Measurements from ENCODE around the gene EIF5.

The EIF5 gene

GRCh38 chr14:103311171-103311997, 22.7 kb upstream of the EIF5 start:
- DNase-seq, result no peak

GRCh38 chr14:103312006-103312635, 21.9 kb upstream of the EIF5 start:
- DNase-seq, result no peak

DNA sequence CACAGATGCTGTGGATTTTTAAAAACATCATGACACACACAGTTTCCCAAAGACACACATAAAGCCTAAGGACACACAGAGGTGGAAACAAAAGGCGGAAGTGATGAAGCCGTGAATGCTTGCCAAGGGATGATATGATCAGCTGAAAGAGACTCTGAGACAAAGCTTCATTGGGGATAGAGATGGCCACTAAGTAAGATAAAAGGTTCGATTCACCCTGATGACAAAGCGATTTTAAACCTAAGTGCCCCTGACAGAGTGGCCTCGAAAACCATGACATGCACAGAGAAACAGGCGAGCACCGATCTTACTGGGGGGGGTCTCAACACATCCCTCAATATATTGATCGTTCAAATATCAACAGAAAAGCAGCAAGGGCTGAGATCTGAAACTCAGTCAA, 20.3 kb upstream of the EIF5 start:
- DNase-seq, result peak; percentile 84

DNA sequence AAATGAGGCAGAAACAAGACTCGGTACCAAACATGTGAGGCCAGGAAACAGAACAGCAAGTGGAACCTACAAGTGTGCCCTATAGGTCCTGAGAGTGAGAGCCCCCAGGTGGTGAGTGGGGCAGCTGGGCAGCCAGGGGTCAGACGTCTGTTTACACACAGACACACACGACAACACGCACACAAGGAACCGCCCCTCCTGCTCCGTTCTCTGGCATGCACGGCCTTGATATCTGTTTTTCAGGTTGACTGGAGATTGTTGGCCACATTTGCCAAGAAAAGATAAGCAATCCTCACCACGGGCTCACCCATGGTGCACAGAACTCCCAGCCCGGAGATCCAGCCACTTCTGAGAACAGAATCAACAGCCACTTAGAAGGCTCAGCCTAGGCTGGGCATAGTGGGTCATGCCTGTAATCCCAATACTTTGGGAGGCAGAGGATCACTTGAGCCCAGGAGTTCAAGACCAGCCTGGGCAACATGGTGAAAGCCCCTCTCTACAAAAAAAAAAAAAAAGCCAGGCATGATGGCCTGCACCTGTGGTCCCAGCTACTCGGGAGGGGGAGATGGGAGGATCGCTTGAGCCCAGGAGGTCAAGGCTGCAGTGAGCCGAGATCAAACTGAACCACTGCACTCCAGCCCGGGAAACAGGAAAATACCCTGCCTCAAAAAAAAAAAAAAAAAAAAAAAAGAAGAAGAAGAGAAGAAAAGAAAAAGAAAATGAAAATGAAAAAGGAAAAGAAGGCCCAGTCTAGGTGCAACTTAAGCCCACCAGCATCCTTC, 19.4 kb upstream of the EIF5 start:
- DNase-seq, result peak; percentile 98

- DNase-seq, result peak; percentile 49
Observed at GRCh38 chr14:103315351-103315911, 18.6 kb upstream of the EIF5 start.

DNA sequence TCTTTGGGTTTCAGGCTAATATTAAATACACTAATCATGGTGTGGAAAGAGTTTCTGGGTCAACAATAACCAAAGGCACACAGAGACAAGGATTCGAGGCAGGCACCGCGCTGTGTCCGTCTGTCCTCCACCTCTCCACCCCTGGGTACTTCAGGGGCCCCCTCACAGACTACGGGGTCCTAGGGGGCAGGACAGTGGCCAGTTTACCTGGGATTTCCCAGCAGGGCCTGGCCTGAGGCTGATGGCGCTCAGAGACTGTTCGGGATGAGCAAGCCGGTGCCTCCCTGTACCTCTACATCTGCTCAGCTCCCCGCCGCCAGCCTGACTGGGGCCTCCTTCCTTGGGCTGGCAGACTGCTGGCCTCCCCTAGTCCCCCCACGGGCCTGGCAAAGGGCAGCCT, 18.1 kb upstream of the EIF5 start:
- no peak for DNase-seq

- peak; percentile 52 for DNase-seq
Observed at GRCh38 chr14:103316721-103317121, 17.3 kb upstream of the EIF5 start.

GRCh38 chr14:103317251-103317650, 16.8 kb upstream of the EIF5 start:
- peak; percentile 59 for DNase-seq

DNA sequence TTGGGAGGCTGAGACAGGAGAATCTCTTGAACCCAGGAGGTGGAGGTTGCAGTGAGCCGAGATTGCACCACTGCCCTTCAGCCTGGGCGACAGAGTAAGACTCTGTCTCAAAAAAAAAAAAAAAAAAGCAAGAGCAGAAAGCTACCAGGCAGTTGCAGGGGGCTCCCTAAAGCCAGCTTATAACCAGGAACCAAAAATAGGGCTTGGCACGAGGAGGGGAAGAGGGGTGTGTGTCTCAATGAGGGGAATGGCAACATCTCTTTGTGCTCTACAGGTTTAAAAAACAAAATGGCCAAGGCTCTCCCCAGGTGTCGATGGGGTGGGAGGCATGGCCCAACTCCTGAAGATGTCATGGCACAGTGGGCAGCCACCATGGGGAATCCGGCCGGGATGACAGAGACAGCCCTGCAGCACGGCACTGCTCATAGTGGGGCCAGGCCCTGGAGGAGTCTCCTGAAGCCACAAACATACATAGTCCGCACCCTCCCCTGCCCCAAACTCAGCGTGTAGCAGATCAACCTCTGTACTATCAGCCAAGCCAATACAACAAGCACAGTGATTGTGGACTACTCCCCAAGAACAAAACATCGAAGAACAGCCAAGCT, 16.0 kb upstream of the EIF5 start:
- DNase-seq, result no peak

DNA sequence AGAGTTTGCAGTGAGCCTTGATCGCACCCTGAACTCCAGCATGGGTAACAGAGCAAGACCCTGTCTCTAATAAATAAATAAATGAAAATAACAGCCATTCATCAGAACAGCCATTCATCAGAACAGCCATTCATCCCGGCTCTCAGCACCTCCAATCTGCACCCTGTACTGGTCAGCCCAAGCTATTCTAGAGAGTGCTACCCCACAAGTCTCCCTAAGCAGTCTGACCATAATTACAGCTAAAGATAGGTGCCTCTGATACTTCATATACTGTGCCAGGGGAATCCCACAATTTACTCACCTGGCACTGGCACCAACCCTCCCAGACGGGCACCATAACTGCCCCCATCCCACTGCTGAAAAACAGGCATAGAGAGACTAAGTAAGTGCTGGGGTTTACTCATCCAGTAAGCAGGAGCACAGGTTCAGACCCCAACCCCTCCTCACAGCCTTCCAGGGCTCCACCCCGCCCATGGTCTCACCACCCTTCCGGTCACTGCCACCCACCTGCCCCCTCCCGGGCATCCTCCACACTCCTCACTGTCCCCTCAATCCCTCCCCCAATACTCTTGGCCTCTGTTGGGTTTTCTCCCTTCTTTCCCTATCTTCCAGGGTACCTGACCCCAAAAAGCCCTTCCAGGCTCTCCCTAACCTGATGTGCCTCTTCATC, 15.2 kb upstream of the EIF5 start:
- DNase-seq, result no peak

DNA sequence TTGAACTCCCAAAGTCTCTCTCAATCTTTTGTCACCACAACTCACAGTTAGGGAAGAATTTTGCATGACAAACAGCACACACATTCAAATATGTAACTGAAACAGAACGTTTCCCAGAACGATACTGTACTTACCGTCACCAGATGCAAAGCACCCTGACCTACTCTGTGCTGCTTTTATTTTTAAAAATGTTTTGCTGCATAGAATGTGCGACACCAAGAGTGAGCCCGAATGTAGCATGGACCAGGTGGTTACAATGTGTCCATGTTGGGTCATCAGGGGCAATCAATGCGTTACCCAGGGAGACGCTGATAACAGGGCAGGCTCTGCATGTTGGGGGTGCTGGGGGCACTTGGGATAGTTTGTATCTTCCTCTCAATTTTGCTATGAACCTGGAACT, 14.6 kb upstream of the EIF5 start:
- no peak for DNase-seq

DNA sequence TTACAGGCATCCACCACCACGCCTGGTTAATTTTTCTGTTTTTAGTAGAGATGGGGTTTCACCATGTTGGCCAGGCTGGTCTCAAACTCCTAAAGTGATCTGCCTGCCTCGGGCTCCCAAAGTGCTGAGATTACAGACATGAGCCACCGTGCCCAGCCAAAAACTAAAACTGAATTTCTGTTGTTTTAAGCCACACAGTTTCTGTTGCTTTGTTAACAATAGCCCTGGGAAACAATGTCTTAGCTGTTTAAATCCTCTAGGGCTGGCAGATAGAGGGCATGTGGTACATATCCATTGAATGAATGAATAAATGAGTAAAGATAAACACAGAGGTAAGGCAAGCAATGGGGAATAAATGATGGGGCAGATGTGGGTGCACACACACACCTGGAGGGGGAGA, 8.0 kb upstream of the EIF5 start:
- DNase-seq, result no peak

DNA sequence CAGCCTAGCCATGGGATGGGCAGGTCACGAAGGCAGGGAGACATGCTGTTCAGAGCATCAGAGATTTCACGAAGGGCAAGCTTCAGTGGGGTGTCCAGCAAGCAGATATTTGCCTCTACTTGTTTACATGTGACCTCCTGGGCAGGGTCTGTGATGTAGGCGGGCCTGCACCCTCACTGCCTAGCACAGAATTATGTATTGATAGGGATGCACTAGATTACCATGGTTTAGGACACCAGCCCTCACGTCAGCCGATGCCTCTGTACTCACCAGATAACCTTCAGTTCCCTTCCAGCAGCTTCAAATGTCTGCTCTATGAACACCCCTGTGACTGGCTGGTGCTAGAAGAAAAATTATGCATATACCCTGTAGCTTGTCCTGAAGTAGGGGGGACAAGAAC, 5.1 kb upstream of the EIF5 start:
- DNase-seq, result peak; percentile 74

DNA sequence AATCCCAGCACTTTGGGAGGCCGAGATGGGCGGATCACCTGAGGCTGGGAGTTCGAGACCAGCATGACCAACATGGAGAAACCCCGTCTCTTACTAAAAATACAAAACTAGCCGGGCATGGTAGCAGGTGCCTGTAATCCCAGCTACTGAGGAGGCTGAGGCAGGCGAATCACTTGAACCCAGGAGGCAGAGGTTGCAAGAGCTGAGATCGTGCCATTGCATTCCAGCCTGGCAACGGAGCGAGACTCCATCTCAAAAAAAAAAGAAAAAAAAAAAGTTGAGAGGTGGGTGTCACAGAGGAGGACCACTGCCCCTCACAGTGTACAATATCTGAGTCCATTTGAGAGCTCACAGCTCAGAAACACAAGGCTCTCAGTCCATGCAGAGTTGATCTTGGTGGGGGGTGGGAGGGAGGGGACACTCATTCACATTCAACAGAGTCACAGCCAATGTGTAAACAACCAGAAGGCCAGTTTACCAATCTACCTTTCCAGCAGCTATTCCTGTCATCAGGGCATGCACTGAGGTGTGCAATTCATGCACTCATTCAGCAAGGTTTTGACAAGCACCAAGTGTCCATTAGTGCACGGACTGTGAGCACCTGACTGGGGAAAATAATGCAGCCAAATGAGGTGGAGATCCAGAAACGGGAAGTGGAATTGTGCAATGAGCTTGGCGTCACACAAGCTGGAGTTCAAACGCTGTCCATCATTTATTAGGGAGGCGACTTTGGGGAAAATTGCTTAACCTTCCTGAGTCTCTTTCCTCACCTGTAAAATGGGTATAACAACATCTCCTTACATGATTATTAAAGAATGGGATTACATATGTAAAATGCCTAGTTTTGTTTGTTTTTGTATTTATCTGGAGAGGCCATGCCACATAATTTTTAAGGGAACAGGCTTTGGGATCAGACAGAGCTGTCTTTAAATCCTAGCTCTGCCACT, 4.4 kb upstream of the EIF5 start:
- no peak for DNase-seq

DNA sequence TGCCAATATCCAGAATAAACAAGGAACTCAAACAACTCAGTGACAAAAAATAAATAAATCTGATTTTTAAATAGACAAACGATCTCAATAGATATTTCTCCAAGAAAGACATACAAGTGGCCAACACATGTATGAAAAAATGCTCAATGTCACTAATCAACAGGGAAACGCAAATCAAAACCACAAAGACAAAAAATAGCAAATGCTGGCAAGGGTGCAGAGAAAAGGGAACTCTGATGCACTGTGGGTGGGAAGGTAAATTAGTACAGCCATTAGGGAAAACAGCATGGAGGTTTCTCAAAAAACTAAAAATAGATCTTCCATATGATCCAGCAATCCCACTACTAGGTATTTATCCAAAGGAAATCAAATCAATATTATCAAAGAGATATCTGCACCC, 3.5 kb upstream of the EIF5 start:
- no peak for DNase-seq

- peak; percentile 66 for DNase-seq
Observed at GRCh38 chr14:103332143-103332919, 1.7 kb upstream of the EIF5 start.

DNA sequence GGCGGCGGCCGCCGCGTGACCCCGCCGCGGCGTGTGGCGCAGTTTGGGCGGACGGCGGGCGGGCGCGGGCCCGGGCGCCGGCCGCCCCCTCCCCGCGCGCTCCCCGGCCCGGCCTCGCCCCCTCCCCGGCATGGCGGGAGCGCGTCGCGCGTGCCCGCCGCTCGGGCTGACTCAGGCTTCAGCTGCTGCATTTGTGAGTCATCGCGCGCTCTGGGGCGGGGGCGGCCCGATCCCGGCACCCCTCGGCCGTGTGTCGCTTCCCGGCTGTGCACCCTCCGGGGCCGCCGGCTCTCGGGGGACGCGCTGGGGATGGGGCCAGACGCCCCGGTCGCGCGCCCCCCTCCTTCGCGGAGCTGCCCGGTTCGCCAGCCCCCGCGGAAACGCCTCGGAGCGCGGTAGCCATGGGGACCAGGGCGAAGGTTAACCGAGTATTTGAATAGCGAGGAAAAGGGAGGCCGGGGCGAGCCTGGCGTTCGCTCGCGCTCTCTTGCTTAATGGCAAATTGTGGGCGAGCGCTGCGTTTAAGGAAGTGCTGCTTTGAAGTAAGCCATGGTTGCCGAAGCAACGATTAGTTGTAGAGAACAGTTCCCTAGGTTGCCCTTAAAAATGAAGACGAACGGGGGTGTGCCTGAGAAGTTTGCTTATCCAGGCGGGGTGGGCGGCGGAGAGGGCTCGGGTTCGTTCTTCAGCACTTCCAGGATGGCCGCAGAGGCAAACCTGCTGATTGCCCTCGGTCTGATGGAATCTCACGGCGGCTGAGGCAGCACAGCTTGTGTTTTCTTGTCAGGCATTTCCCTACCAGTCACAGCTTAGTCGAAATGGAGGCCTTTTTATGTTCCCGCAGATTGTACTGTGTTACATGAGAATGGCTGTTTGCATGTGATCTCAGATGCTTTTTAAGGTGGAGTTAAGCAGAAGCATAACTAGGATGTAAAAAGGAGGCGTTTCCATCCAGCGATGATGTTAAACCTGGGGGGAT, 896 bp downstream of the EIF5 start:
- DNase-seq, result no peak

GRCh38 chr14:103336191-103336590, 2.2 kb downstream of the EIF5 start:
- no peak for DNase-seq

GRCh38 chr14:103337794-103338193, 3.8 kb downstream of the EIF5 start:
- no peak for DNase-seq

Data from hematopoietic multipotent progenitor cell treated with erythropoietin and hydrocortisone succinate and interleukin-3 and kit ligand, for 8 days (in vitro differentiated cells).